Right atrium auricular region (tissue), 2 donors: Measurements from ENCODE around the gene ARID5A. TPM values are rescaled to one million over a fixed set of nuclear protein-coding genes. Genes with fewer than 3 reads are reported as not detected.
A peak's percentile ranks its signal among the peaks of the same experiment; 100 is the strongest.

Experiments used
- DNase-seq: peaks from one replicate; pipeline ENCODE4 v3.0.0-alpha.2; 2019; ENCODE audit warnings: low spot score
- H3K27ac ChIP-seq, 2 donors: fragments of 200-600 bp; sonication (generic); 1 replicate in 1 of 2; 2 replicates in 1 of 2; pipeline ENCODE4 v1.5.1; 2016 to 2019
- H3K27me3 ChIP-seq, 2 donors: fragments of 200-600 bp; sonication (generic); one replicate each; pipeline versions ENCODE4 v1.5.1 to v1.6.0; 2017 to 2019
- H3K36me3 ChIP-seq: fragments of 200-600 bp; sonication (generic); one replicate; pipeline ENCODE4 v1.5.1; 2016
- H3K4me1 ChIP-seq, 2 donors: fragments of 200-600 bp; sonication (generic); one replicate each; pipeline versions ENCODE4 v1.5.1 to v1.6.0; 2017 to 2019
- H3K4me3 ChIP-seq, 2 donors: fragments of 200-600 bp; sonication (generic); 1 replicate in 1 of 2; 2 replicates in 1 of 2; pipeline ENCODE4 v1.5.1; 2017 to 2019; ENCODE audit warnings: mild to moderate bottlenecking in 1 of 2, moderate library complexity in 1 of 2
- H3K9me3 ChIP-seq, 2 donors: fragments of 200-600 bp; sonication (generic); one replicate each; pipeline ENCODE4 v1.5.1; 2019
- total RNA-seq, 2 donors: library from RNA; depleted of rRNA; stranded (reverse); fragments of >200 nt; gene quantifications; one replicate each; pipeline ENCODE4 v1.1.0, GENCODE V29; 2016
- TF ChIP-seq, protein P1 (sequence below), 2 donors: fragments of 200-600 bp; sonication (generic); IDR thresholded peaks; one replicate each; pipeline ENCODE4 v1.5.1; 2019; ENCODE audit warnings: antibody characterized with exemption in 2 of 2

ARID5A gene
- total RNA-seq, 2 donors from 2014 or later = 17.1 to 52.6 TPM

DNA sequence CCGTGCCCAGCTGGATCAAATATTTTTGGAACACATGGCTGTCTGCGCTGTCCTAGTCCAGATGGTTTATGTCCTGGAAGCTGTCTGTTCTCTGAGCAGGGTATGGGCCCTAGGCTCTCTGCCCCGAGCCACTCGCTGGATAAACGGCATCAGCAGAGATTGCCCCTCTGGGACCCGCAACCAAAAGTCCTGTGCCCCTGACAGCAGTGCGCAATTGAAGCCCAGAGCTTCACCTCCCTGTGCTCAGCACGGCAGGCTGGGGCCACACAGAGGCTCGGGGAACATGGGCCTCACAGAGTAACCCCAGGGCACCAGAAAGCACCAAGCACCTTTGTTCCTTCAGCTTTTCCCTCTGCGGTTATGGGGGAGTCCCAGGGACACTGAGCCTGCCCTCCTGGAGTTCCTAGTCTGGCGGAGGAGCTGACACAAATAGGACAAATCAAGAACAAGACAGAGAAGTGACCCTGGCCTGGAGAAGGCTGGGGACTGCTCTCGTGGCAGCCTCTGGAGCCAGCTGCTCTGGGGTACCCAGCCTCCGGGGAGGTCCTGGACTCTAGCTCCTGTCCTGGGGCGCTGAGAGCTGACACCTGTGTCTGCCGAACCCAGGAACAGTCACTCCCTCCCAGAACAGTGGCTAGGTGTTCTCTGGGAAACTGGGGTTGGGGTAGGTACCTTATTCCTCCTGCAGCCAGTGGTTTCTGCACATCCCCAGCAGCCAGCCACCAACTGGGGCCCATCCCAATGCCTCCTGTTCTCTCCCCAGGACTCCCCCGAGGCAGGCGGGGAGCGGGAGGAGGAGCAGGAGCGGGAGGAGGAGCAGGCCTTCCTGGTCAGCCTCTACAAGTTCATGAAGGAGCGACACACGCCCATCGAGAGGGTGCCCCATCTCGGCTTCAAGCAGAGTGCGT lies 12.3 kb downstream of the ARID5A start:
- Histone ChIP-seq H3K9me3 (no peaks in the 10 kb centered on the region), H3K27ac (no peak overlapping the region), H3K36me3 (peaks cover 59% of the 10 kb centered on the region), H3K4me3 (no peak overlapping the region), H3K27me3 (no peaks in the 10 kb centered on the region), H3K4me1 (peaks cover 0 to 6% of the 10 kb centered on the region in 2 donors)
- TF ChIP-seq, protein P1, sequence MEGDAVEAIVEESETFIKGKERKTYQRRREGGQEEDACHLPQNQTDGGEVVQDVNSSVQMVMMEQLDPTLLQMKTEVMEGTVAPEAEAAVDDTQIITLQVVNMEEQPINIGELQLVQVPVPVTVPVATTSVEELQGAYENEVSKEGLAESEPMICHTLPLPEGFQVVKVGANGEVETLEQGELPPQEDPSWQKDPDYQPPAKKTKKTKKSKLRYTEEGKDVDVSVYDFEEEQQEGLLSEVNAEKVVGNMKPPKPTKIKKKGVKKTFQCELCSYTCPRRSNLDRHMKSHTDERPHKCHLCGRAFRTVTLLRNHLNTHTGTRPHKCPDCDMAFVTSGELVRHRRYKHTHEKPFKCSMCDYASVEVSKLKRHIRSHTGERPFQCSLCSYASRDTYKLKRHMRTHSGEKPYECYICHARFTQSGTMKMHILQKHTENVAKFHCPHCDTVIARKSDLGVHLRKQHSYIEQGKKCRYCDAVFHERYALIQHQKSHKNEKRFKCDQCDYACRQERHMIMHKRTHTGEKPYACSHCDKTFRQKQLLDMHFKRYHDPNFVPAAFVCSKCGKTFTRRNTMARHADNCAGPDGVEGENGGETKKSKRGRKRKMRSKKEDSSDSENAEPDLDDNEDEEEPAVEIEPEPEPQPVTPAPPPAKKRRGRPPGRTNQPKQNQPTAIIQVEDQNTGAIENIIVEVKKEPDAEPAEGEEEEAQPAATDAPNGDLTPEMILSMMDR (IDR thresholded peaks at IDR 0.05) = no peak
- no peak for DNase-seq

DNA sequence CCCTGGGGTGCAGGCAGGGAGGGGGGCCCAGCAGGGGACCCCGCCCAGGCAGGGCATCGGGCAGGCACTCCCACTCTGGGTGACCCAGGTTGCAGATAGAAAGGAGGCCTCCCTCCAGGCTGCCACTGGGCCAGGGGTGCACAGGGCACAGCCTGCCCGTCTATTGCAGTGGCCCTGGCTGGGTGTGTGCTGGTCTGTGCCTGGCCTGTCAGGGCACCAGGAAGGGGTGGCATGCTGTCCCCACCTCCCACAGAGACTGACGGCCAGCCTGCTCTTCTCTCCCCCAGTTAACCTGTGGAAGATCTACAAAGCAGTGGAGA lies 12.9 kb downstream of the ARID5A start:
- Histone ChIP-seq H3K9me3 (no peaks in the 10 kb centered on the region), H3K4me3 (no peak overlapping the region), H3K4me1 (peaks cover 0 to 12% of the 10 kb centered on the region in 2 donors), H3K27me3 (no peaks in the 10 kb centered on the region), H3K27ac (no peak overlapping the region), H3K36me3 (peaks cover 59% of the 10 kb centered on the region)
- DNase-seq = no peak
- TF ChIP-seq, protein P1 (IDR thresholded peaks at IDR 0.05) = no peak

DNA sequence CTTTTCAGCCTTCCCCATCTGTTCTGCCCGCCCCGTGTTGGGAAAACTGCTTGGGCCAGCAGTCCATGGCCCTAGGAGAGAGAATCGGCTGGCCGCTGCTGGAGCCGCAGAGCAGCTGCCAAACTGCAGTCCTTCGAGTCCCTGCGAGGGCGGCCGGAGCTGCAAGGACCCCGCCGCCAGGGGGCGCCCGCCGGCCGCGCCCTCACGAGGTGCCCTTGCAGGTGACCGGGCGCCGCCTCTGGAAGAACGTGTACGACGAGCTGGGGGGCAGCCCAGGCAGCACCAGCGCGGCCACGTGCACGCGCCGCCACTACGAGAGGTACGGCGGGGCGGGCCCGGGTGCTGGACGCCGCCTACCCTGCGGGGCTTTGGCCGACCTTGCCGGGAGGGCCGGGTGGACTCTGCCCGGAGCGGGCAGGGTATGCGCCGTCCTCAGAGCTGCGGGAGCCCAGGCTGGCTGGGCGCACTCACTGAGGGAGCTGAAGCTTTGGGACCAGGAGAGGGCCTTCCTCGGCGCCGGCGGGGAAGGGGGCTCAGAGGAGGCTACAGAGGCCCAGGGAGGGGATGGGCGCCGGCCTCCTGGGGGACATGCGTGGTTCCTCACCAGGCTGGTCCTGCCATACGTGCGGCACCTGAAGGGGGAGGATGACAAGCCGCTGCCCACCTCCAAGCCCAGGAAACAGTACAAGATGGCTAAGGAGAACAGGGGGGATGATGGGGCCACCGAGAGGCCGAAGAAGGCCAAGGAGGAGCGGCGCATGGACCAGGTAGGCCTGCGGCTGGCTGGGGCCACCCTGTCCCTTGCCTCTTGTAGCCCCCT lies 13.6 kb downstream of the ARID5A start:
- no peak for DNase-seq
- TF ChIP-seq, protein P1 (IDR thresholded peaks at IDR 0.05) = peak; percentile 17 to 63
- no peak overlapping the region for H3K27ac ChIP-seq
- H3K36me3 ChIP-seq = peaks cover 59% of the 10 kb centered on the region
- H3K9me3 ChIP-seq = no peaks in the 10 kb centered on the region
- H3K4me3 ChIP-seq = no peak overlapping the region
- no peaks in the 10 kb centered on the region for H3K27me3 ChIP-seq
- peaks cover 0 to 18% of the 10 kb centered on the region in 2 donors for H3K4me1 ChIP-seq

DNA sequence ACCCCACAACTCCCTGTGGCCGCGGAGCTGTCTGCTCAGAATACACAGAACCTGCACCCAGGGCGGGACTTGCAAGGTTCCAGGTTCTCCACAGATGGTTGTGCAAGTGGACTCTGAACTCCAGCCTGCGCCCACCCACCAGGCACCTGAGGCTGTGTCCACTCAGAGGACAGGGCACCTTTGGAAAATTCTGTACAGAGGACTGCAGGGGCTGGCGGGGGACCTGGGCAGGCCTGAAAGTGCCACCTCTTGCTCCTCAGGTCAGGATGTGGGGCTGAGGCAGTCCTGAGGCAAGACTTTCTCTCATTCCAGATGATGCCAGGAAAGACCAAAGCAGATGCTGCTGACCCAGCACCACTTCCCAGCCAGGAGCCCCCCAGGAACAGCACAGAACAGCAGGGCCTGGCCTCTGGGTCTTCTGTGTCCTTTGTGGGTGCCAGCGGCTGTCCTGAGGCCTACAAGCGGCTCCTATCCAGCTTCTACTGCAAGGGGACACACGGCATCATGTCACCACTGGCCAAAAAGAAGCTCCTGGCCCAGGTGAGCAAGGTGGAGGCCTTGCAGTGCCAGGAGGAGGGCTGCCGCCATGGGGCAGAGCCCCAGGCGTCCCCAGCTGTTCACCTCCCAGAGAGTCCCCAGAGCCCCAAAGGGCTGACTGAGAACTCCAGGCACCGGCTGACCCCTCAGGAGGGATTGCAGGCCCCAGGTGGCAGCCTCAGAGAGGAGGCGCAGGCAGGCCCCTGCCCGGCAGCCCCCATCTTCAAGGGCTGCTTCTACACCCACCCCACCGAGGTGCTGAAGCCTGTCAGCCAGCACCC lies 14.4 kb downstream of the ARID5A start:
- H3K27ac ChIP-seq = no peak overlapping the region
- no peak for DNase-seq
- TF ChIP-seq, protein P1 (IDR thresholded peaks at IDR 0.05) = no peak
- no peaks in the 10 kb centered on the region for H3K27me3 ChIP-seq
- H3K4me1 ChIP-seq = peaks cover 0 to 18% of the 10 kb centered on the region in 2 donors
- peaks cover 59% of the 10 kb centered on the region for H3K36me3 ChIP-seq
- H3K4me3 ChIP-seq = no peak overlapping the region
- no peaks in the 10 kb centered on the region for H3K9me3 ChIP-seq

DNA sequence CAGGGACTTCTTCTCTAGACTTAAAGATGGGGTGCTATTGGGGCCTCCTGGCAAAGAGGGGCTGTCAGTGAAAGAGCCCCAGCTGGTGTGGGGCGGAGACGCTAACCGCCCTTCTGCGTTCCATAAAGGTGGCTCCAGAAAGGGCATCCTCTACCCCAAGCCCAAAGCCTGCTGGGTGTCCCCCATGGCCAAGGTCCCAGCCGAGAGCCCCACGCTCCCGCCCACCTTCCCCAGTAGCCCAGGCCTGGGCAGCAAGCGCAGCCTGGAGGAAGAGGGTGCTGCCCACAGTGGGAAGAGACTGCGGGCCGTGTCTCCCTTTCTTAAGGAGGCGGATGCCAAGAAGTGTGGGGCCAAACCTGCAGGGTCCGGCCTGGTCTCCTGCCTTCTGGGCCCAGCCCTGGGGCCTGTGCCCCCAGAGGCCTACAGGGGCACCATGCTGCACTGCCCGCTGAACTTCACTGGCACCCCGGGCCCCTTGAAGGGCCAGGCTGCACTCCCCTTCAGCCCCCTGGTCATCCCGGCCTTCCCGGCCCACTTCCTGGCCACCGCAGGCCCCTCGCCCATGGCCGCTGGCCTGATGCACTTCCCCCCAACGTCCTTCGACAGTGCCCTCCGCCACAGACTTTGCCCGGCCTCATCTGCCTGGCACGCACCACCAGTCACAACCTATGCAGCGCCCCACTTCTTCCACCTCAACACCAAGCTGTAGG lies 15.2 kb downstream of the ARID5A start:
- H3K4me1 ChIP-seq = peaks cover 0 to 18% of the 10 kb centered on the region in 2 donors
- no peaks in the 10 kb centered on the region for H3K27me3 ChIP-seq
- H3K36me3 ChIP-seq = peaks cover 55% of the 10 kb centered on the region
- TF ChIP-seq, protein P1 (IDR thresholded peaks at IDR 0.05) = no peak
- H3K27ac ChIP-seq = no peak overlapping the region
- no peak overlapping the region for H3K4me3 ChIP-seq
- no peaks in the 10 kb centered on the region for H3K9me3 ChIP-seq
- DNase-seq = no peak
